ENCODE measurements around the gene ANAPC1.

Gene ANAPC1

GRCh38 chr2:111898703-111899514 is 14.9 kb upstream of the ANAPC1 start:
- H3K27ac ChIP-seq (ENCODE audit: poor library complexity, severe bottlenecking) = no peak overlapping the region
- DNase-seq (ENCODE audit: low spot score) (no peak), ATAC-seq (ENCODE audit: low read depth) (peak; percentile 2; the same call in 1 of the 3 replicates)
- peaks cover 6% of the 10 kb centered on the region for H3K4me1 ChIP-seq (ENCODE audit: insufficient read depth, poor library complexity, severe bottlenecking)
- H3K9me3 ChIP-seq (ENCODE audit: severe bottlenecking) = no peaks in the 10 kb centered on the region
- peaks cover 28% of the 10 kb centered on the region for H3K27me3 ChIP-seq (ENCODE audit: insufficient read depth, poor library complexity, severe bottlenecking)
- H3K36me3 ChIP-seq (ENCODE audit: low read depth) = no peaks in the 10 kb centered on the region
- no peak for TF ChIP-seq CTCF (IDR thresholded peaks at IDR 0.05; ENCODE audit: poor library complexity, severe bottlenecking)
- peak overlapping the region; percentile 42 for H3K4me3 ChIP-seq (ENCODE audit: severe bottlenecking)

- H3K4me3 ChIP-seq (ENCODE audit: severe bottlenecking) = peak within 1 kb of the TSS; percentile 42
- H3K36me3 ChIP-seq (ENCODE audit: low read depth) = no peaks in the 10 kb centered on the region
- peak; percentile 62 for DNase-seq (ENCODE audit: low spot score)
- H3K9me3 ChIP-seq (ENCODE audit: severe bottlenecking) = no peaks in the 10 kb centered on the region
- ATAC-seq (ENCODE audit: low read depth) = peak; percentile 82
- H3K27me3 ChIP-seq (ENCODE audit: insufficient read depth, poor library complexity, severe bottlenecking) = peaks cover 28% of the 10 kb centered on the region
- no peak within 1 kb of the TSS for H3K27ac ChIP-seq (ENCODE audit: poor library complexity, severe bottlenecking)
- H3K4me1 ChIP-seq (ENCODE audit: insufficient read depth, poor library complexity, severe bottlenecking) = peaks cover 6% of the 10 kb centered on the region
- TF ChIP-seq CTCF (IDR thresholded peaks at IDR 0.05; ENCODE audit: poor library complexity, severe bottlenecking) = peak; percentile 70
Observed at GRCh38 chr2:111897924-111898702, 14.1 kb upstream of the ANAPC1 start, which contains the start of gene MERTK. MERTK (plus strand) TSS chr2:111898607; CDS start chr2:111898736, 129 bp downstream.

- peak overlapping the region; percentile 42 for H3K4me3 ChIP-seq (ENCODE audit: severe bottlenecking)
- H3K27me3 ChIP-seq (ENCODE audit: insufficient read depth, poor library complexity, severe bottlenecking) = peaks cover 28% of the 10 kb centered on the region
- H3K9me3 ChIP-seq (ENCODE audit: severe bottlenecking) = no peaks in the 10 kb centered on the region
- ATAC-seq (ENCODE audit: low read depth) (peak; percentile 4; the same call in 2 of the 3 replicates), DNase-seq (ENCODE audit: low spot score) (no peak)
- no peak for TF ChIP-seq CTCF (IDR thresholded peaks at IDR 0.05; ENCODE audit: poor library complexity, severe bottlenecking)
- peaks cover 6% of the 10 kb centered on the region for H3K4me1 ChIP-seq (ENCODE audit: insufficient read depth, poor library complexity, severe bottlenecking)
- H3K27ac ChIP-seq (ENCODE audit: poor library complexity, severe bottlenecking) = no peak overlapping the region
- H3K36me3 ChIP-seq (ENCODE audit: low read depth) = no peaks in the 10 kb centered on the region
Observed at GRCh38 chr2:111897630-111897923, 13.6 kb upstream of the ANAPC1 start.

- Histone ChIP-seq H3K4me1 (ENCODE audit: insufficient read depth, poor library complexity, severe bottlenecking) (peaks cover 6% of the 10 kb centered on the region), H3K9me3 (ENCODE audit: severe bottlenecking) (no peaks in the 10 kb centered on the region), H3K4me3 (ENCODE audit: severe bottlenecking) (no peak overlapping the region), H3K27me3 (ENCODE audit: insufficient read depth, poor library complexity, severe bottlenecking) (peaks cover 28% of the 10 kb centered on the region), H3K27ac (ENCODE audit: poor library complexity, severe bottlenecking) (no peak overlapping the region), H3K36me3 (ENCODE audit: low read depth) (no peaks in the 10 kb centered on the region)
- no peak for TF ChIP-seq CTCF (IDR thresholded peaks at IDR 0.05; ENCODE audit: poor library complexity, severe bottlenecking)
- DNase-seq (ENCODE audit: low spot score) = no peak
- ATAC-seq (ENCODE audit: low read depth) = no peak
Observed at GRCh38 chr2:111896576-111896975, 12.6 kb upstream of the ANAPC1 start.
